Measurements from ENCODE around the gene TCERG1L. TPM values are rescaled to one million over a fixed set of nuclear protein-coding genes. Genes with fewer than 3 reads are reported as not detected.
"Not testable (repeated sequence)": the region's sequence is repeated elsewhere in the genome, so short reads cannot be mapped to it uniquely, and the experiment has no call there.

TCERG1L gene
- total and polyA plus RNA-seq, 2 donors = 0.11 to 0.32 TPM

GRCh38 chr10:131323880-131324279 is 12.4 kb upstream of the TCERG1L start:
- DNase-seq (ENCODE audit: extremely low spot score) = no peak
- H3K36me3 ChIP-seq (ENCODE audit: insufficient read depth) = no peaks in the 10 kb centered on the region
- WGBS = 50% methylated on average over 12 of the region's 12 CpGs
- H3K4me1 ChIP-seq (ENCODE audit: insufficient read depth) = no peaks in the 10 kb centered on the region
- no peak overlapping the region for H3K27ac ChIP-seq (ENCODE audit: low read depth)
- no peak overlapping the region for H3K4me3 ChIP-seq (ENCODE audit: low read depth, low read length)

- no peak overlapping the region for H3K4me3 ChIP-seq (ENCODE audit: low read depth, low read length)
- H3K36me3 ChIP-seq (ENCODE audit: insufficient read depth) = no peaks in the 10 kb centered on the region
- H3K27ac ChIP-seq (ENCODE audit: low read depth) = no peak overlapping the region
- 63% methylated on average over 2 of the region's 2 CpGs for WGBS
- H3K4me1 ChIP-seq (ENCODE audit: insufficient read depth) = no peaks in the 10 kb centered on the region
- DNase-seq (ENCODE audit: extremely low spot score) = no peak
These were observed 11.5 kb upstream of the TCERG1L start for GRCh38 chr10:131323025-131323424.

DNA sequence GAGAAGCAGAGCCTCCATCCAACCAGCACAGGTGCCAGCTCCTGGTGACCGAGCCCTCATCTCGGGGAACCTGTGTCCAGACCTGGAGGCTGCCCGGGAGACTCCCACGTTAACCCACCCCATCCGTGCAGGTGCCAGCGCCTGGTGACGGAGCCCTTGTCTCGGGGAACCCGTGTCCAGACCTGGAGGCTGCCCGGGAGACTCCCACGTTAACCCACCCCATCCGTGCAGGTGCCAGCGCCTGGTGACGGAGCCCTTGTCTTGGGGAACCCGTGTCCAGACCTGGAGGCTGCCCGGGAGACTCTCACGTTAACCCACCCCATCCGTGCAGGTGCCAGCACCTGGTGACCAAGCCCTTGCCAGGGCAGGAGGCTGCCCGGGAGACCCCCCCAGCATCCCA is 11.1 kb upstream of the TCERG1L start:
- H3K27ac ChIP-seq (ENCODE audit: low read depth); DNase-seq (ENCODE audit: extremely low spot score); H3K36me3 ChIP-seq (ENCODE audit: insufficient read depth); H3K4me3 ChIP-seq (ENCODE audit: low read depth, low read length); H3K4me1 ChIP-seq (ENCODE audit: insufficient read depth): not testable (repeated sequence)
- 90% methylated on average over 19 of the region's 19 CpGs for WGBS

- DNase-seq (ENCODE audit: extremely low spot score) = no peak
- Histone ChIP-seq H3K27ac (ENCODE audit: low read depth) (no peak overlapping the region), H3K4me1 (ENCODE audit: insufficient read depth) (no peaks in the 10 kb centered on the region), H3K4me3 (ENCODE audit: low read depth, low read length) (no peak overlapping the region), H3K36me3 (ENCODE audit: insufficient read depth) (no peaks in the 10 kb centered on the region)
- WGBS = 40% methylated on average over 15 of the region's 15 CpGs
These were observed 9.5 kb upstream of the TCERG1L start for GRCh38 chr10:131320860-131321604.

GRCh38 chr10:131318814-131319213 is 7.3 kb upstream of the TCERG1L start:
- Histone ChIP-seq H3K4me1 (ENCODE audit: insufficient read depth) (no peaks in the 10 kb centered on the region), H3K27ac (ENCODE audit: low read depth) (no peak overlapping the region), H3K36me3 (ENCODE audit: insufficient read depth) (no peaks in the 10 kb centered on the region), H3K4me3 (ENCODE audit: low read depth, low read length) (no peak overlapping the region)
- WGBS = 71% methylated on average over 8 of the region's 8 CpGs
- no peak for DNase-seq (ENCODE audit: extremely low spot score)

DNA sequence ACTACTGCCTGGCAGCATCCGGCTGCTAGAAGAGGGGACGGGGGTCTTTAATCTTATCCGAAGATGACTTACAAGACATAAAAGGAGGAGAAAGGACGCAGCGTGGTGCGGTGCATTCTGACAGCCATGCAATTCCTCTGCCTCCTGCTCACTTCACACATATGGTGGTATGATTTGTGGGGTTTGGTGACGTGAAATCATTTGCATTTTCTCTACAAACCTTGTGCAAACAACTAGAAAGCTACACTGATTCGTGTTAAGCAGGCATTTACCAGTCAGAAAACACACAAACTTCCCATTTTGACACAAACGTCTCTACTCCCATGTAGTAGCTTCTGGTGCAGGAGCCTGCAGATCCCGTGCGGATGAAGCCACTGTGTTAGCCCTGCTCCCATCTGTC is 6.8 kb upstream of the TCERG1L start:
- 64% methylated on average over 11 of the region's 11 CpGs for WGBS
- Histone ChIP-seq H3K4me1 (ENCODE audit: insufficient read depth) (no peaks in the 10 kb centered on the region), H3K4me3 (ENCODE audit: low read depth, low read length) (no peak overlapping the region), H3K27ac (ENCODE audit: low read depth) (no peak overlapping the region), H3K36me3 (ENCODE audit: insufficient read depth) (no peaks in the 10 kb centered on the region)
- no peak for DNase-seq (ENCODE audit: extremely low spot score)

- no peak for DNase-seq (ENCODE audit: extremely low spot score)
- Histone ChIP-seq H3K36me3 (ENCODE audit: insufficient read depth) (no peaks in the 10 kb centered on the region), H3K4me3 (ENCODE audit: low read depth, low read length) (no peak overlapping the region), H3K27ac (ENCODE audit: low read depth) (no peak overlapping the region), H3K4me1 (ENCODE audit: insufficient read depth) (no peaks in the 10 kb centered on the region)
- WGBS = 69% methylated on average over 16 of the region's 16 CpGs
These were observed 5.0 kb upstream of the TCERG1L start for GRCh38 chr10:131316321-131317075.

GRCh38 chr10:131315344-131315743 is 3.8 kb upstream of the TCERG1L start:
- H3K36me3 ChIP-seq (ENCODE audit: insufficient read depth) = no peaks in the 10 kb centered on the region
- 63% methylated on average over 9 of the region's 9 CpGs for WGBS
- H3K4me3 ChIP-seq (ENCODE audit: low read depth, low read length) = no peak overlapping the region
- H3K4me1 ChIP-seq (ENCODE audit: insufficient read depth) = peaks cover 6% of the 10 kb centered on the region
- DNase-seq (ENCODE audit: extremely low spot score) = no peak
- no peak overlapping the region for H3K27ac ChIP-seq (ENCODE audit: low read depth)

DNA sequence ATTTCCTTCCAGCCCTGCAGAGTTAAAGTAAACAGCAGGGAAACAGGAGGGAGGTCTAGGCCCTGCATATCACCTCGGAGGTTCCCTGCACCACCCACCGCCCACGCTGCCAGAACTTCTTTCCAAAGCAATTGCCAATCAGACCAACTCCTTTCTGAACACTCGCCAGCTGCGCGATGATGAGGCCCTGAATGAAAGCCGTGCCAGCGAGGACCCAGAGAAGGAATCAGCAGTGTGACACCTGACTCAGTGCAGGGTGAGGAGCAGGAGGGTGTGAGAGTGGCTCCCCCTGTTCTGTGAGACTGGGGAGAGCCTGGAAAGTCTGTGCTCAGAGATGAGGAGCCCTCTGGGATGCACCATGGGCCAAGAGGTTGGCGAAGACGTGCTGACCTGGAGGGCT is 3.3 kb upstream of the TCERG1L start:
- DNase-seq (ENCODE audit: extremely low spot score) = no peak
- no peaks in the 10 kb centered on the region for H3K36me3 ChIP-seq (ENCODE audit: insufficient read depth)
- 65% methylated on average over 10 of the region's 10 CpGs for whole genome bisulfite sequencing
- no peak overlapping the region for H3K4me3 ChIP-seq (ENCODE audit: low read depth, low read length)
- peaks cover 6% of the 10 kb centered on the region for H3K4me1 ChIP-seq (ENCODE audit: insufficient read depth)
- no peak overlapping the region for H3K27ac ChIP-seq (ENCODE audit: low read depth)

DNA sequence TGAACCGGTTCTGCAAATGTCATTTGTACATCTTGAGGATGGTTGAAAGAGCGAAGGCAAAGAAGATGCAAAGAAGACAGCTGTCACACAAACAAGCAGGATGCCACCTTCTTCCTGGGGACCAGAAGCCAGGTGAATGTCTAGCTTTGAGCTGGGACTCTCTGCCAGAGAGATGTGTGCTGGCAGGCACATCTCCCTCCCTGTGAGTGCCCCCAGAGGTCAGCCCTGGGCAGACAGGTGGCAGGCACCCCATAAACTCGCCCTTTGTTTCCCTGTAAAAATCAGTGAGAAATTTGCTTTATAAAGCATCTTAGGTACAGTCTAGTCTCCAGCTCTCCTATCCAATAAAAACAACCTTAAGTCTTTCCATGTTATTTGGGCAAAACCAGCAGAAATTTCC is 2.6 kb upstream of the TCERG1L start:
- no peak for DNase-seq (ENCODE audit: extremely low spot score)
- Histone ChIP-seq H3K36me3 (ENCODE audit: insufficient read depth) (no peaks in the 10 kb centered on the region), H3K27ac (ENCODE audit: low read depth) (no peak overlapping the region), H3K4me3 (ENCODE audit: low read depth, low read length) (no peak overlapping the region), H3K4me1 (ENCODE audit: insufficient read depth) (peaks cover 6% of the 10 kb centered on the region)
- 79% methylated on average over 3 of the region's 3 CpGs for WGBS

- Histone ChIP-seq H3K4me3 (ENCODE audit: low read depth, low read length) (no peak overlapping the region), H3K36me3 (ENCODE audit: insufficient read depth) (no peaks in the 10 kb centered on the region), H3K27ac (ENCODE audit: low read depth) (no peak overlapping the region), H3K4me1 (ENCODE audit: insufficient read depth) (peaks cover 6% of the 10 kb centered on the region)
- no peak for DNase-seq (ENCODE audit: extremely low spot score)
- 81% methylated on average over 6 of the region's 6 CpGs for WGBS
These were observed 1.9 kb upstream of the TCERG1L start for GRCh38 chr10:131313377-131313776.

DNA sequence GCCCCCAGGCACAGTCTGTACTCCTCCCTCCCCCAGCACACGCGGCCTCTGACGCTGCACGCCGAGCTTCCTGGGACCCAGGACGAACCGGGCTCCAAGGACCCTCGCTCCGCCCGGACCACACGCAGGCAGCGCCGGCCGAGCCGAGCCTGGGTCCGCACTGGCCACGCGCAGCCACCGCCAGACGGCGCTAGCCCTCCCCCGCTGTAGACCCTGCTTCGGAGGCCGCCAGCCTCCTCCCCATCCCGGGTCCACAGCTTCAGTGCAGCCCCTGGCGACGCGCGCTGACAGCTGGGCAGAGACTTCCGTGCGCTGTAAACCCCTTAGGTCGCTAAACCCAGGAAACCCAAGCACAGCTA is 936 bp upstream of the TCERG1L start:
- H3K27ac ChIP-seq (ENCODE audit: low read depth) = no peak overlapping the region
- no peaks in the 10 kb centered on the region for H3K36me3 ChIP-seq (ENCODE audit: insufficient read depth)
- WGBS = 2% methylated on average over 32 of the region's 32 CpGs
- H3K4me1 ChIP-seq (ENCODE audit: insufficient read depth) = peaks cover 6% of the 10 kb centered on the region
- DNase-seq (ENCODE audit: extremely low spot score) = peak; percentile 14
- H3K4me3 ChIP-seq (ENCODE audit: low read depth, low read length) = no peak overlapping the region

DNA sequence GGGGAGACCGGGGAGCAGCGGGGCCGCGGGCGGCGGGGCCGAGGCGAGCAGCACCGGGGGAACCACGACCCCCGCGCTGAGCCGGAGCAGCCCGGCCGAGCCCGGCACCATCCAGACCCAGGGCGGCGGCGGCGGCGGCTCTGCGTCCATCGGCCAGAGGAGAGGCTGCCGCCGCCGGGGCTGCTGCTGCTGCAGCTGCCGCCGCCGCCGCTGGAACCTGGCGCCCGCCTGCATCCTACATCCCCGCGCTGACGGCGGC is 190 bp downstream of the TCERG1L start:
- 1% methylated on average over 36 of the region's 36 CpGs for WGBS
- no peak for DNase-seq (ENCODE audit: extremely low spot score)
- Histone ChIP-seq H3K27ac (ENCODE audit: low read depth) (no peak overlapping the region), H3K36me3 (ENCODE audit: insufficient read depth) (no peaks in the 10 kb centered on the region), H3K4me3 (ENCODE audit: low read depth, low read length) (peak overlapping the region; percentile 45), H3K4me1 (ENCODE audit: insufficient read depth) (peaks cover 6% of the 10 kb centered on the region)

DNA sequence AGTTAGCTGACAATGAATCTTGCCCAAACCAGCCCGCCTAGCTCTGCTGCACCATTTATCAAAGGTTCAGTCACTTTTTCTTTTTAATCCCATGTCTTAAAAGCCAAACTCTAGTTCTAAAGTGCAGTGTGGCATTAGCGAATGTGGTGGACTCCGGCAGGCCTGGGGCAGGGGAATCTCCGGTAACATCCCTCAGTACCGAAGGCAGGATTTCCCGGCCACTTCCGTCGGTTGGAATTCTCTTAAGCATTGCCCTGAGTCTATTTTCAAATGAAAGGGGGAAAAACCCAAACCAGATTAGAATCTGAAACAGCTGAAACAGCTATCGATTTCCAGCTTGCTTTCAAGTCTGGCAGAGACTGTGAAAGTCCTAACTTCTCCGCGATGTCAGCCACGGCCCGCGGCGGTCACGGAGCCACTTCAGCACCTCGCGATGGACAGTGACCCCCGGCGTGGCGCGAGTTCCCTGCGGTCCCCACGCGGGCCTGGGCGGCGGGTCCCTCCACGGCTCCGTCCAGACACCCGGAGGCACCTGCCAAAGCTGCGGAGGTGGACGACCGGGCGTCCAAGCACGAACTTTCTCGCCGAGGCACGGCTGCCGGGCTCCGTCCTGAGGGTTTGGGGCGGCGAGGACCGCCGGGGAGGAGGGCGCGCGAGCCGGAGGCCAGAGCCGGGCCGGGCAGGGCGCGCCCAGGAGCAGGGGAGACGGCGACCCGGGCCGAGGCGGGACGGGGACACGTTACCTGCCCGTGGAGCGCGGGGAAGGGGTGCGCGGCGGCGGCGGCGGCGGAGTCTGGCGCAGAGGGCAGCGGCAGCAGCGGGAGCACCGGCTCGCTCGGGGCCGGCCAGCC is 745 bp downstream of the TCERG1L start:
- no peak for DNase-seq (ENCODE audit: extremely low spot score)
- Histone ChIP-seq H3K4me1 (ENCODE audit: insufficient read depth) (peaks cover 6% of the 10 kb centered on the region), H3K36me3 (ENCODE audit: insufficient read depth) (no peaks in the 10 kb centered on the region), H3K27ac (ENCODE audit: low read depth) (no peak overlapping the region), H3K4me3 (ENCODE audit: low read depth, low read length) (peak overlapping the region; percentile 45)
- 2% methylated on average over 76 of the region's 76 CpGs for WGBS
